Heart right ventricle (tissue), 16 donors: ENCODE measurements around the gene MMP21. TPM values are rescaled to one million over a fixed set of nuclear protein-coding genes. Genes with fewer than 3 reads are reported as not detected.

Experiments
- ATAC-seq, 8 donors: fragments of 200-7000 bp; cut with Tn5 transposase; one replicate each; pipeline ENCODE4 v1.9.1; 2020; ENCODE audit warnings: mild to moderate bottlenecking in 8 of 8, moderate library complexity in 8 of 8, moderate number of reproducible peaks in 1 of 8
- DNase-seq, 2 donors: peaks; one replicate each; pipeline ENCODE4 v3.0.0-alpha.2; 2020
- H3K27ac ChIP-seq, 10 donors: fragments of 200-600 bp; sonication (generic) in 2 of 10; one replicate each; pipeline versions ENCODE4 v1.5.0 to v1.8.0; 2020 to 2022; ENCODE audit warnings: mild to moderate bottlenecking in 3 of 10
- H3K27me3 ChIP-seq, 7 donors: fragments of 200-600 bp; one replicate each; pipeline ENCODE4 v1.8.0; 2021 to 2022; ENCODE audit warnings: mild to moderate bottlenecking in 2 of 7
- H3K36me3 ChIP-seq, 9 donors: fragments of 200-600 bp; sonication (generic) in 1 of 9; one replicate each; pipeline versions ENCODE4 v1.5.0 to v1.8.0; 2020 to 2022; ENCODE audit warnings: mild to moderate bottlenecking in 2 of 9
- H3K4me1 ChIP-seq, 9 donors: fragments of 200-600 bp; sonication (generic) in 1 of 9; one replicate each; pipeline versions ENCODE4 v1.5.0 to v1.8.0; 2020 to 2022; ENCODE audit warnings: mild to moderate bottlenecking in 4 of 9
- H3K4me3 ChIP-seq, 10 donors: fragments of 200-600 bp; sonication (generic) in 2 of 10; one replicate each; pipeline versions ENCODE4 v1.5.0 to v1.8.0; 2020 to 2022; ENCODE audit warnings: mild to moderate bottlenecking in 7 of 10, moderate library complexity in 2 of 10
- H3K9me3 ChIP-seq, 11 donors: fragments of 200-600 bp in 10 of 11; sonication (generic) in 2 of 11; one replicate each; pipeline versions ENCODE4 v1.5.0 to v1.8.0; 2013 to 2022; ENCODE audit warnings: mild to moderate bottlenecking in 2 of 11, control low read depth in 1 of 11, moderate library complexity in 1 of 11
- WGBS, 2 donors: extraction: QIAGEN DNeasy Blood & Tissue Kit; methylation state at CpG; one replicate each; pipeline ENCODE4 v1.1.7; 2013; ENCODE audit warnings: inconsistent platforms in 1 of 2; 5-methylcytosine and 5-hydroxymethylcytosine counted together
- intact Hi-C, 10 donors: fragments of 100-400 bp; cut with DNase I; formaldehyde crosslinking; loops; one replicate each; pipeline versions ENCODE4 v1.11.1 to v1.14.2; 2022
- polyA plus RNA-seq, 2 donors: library from polyadenylated mRNA; stranded (reverse); fragments of 200-250 nt; gene quantifications; one replicate each; pipeline ENCODE4 v1.2.3, GENCODE V29; 2013
- total RNA-seq, 10 donors: library from RNA; stranded (reverse); fragmentation: NEBNext Ultra II Directional in 3 of 10; extraction: Animal tissue kit (Norgen Biotek cat#: 25700) in 3 of 10; gene quantifications; one replicate each; pipeline versions ENCODE4 v1.2.1 to v1.2.4, GENCODE V29; 2021 to 2023
- TF ChIP-seq, protein P1 (sequence below), 9 donors: fragments of 200-600 bp; sonication (generic) in 2 of 9; IDR thresholded peaks; one replicate each; pipeline versions ENCODE4 v1.5.0 to v1.8.0; 2021 to 2022; ENCODE audit warnings: antibody characterized with exemption in 9 of 9, mild to moderate bottlenecking in 5 of 9, moderate library complexity in 1 of 9
- donor health status: Arrhythmogenic right ventricular cardiomyopathy.
- donor health status: ischemic (EF 13 %, LVEDD 7.1; RV severe dilation, severe dysfunction).
- donor health status: healthy with polysubstance abuse.
- donor health status: DM: no; HTN: yes; CAD: no.
- donor health status: DM: no; HTN: no; CAD: no.
- donor health status: ischemic (EF 25% LVEDD 6.9; RV normal size, moderate dysfunction).
- donor health status: ischemic (EF 25% LVEDD 5.7; RV mildly dilated, moderate dysfunction).
- donor health status: healthy.
- donor health status: DM: yes; HTN: yes; CAD: no.
- donor health status: Ischemic cardiomyopathy.
- donor health status: ischemic (EF 35%, LVEDD 5.7; RV mildly dilated, moderate dysfunction).
- donor health status: nonischemic (EF 11% LVEDD 7.7; RV severe dilation, severe dysfunction).
- donor health status: DM: yes; HTN: yes; CAD: no.
- donor health status: PGD.
- donor health status: ischemic (EF 29% LVEDD 5.4; RV normal size, mild dysfunction).
- donor health status: nonischemic (EF 23%, LVEDD 6.1; RV moderate dilation, normal function).

Gene MMP21
- total and polyA plus RNA-seq, 12 donors, result 0.06 to 0.22 (median 0.15) TPM; not detected in 7

DNA sequence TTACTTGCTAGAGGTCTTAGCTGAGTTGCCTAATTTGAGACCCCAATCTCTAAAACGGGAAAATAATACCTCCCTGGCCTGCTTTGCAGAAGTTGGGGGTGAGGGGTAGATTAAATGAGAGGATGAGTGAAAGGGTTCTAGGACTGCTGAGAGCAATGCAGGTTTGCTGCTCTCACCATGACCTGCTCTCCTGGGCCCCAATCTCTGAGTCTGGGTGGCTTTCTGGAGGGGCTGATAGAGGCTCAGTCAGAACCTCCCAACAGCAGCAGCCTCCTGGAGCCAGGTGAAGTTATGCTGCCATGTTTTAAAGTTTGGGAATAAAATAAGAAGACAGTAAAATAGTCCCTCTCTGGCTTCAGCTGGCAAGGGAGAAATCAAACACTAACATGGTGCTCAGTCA, 40.1 kb upstream of the MMP21 start:
- Histone ChIP-seq H3K4me3 (no peak overlapping the region), H3K9me3 (no peaks in the 10 kb centered on the region), H3K4me1 (peaks cover 0 to 4% (median 0%) of the 10 kb centered on the region in 9 donors), H3K27ac (no peak overlapping the region), H3K27me3 (no peaks in the 10 kb centered on the region), H3K36me3 (peaks cover 0 to 62% (median 26%) of the 10 kb centered on the region in 9 donors)
- ATAC-seq, result no peak
- no peak for DNase-seq
- intact Hi-C loops, result no loop called here
- TF ChIP-seq, protein P1, sequence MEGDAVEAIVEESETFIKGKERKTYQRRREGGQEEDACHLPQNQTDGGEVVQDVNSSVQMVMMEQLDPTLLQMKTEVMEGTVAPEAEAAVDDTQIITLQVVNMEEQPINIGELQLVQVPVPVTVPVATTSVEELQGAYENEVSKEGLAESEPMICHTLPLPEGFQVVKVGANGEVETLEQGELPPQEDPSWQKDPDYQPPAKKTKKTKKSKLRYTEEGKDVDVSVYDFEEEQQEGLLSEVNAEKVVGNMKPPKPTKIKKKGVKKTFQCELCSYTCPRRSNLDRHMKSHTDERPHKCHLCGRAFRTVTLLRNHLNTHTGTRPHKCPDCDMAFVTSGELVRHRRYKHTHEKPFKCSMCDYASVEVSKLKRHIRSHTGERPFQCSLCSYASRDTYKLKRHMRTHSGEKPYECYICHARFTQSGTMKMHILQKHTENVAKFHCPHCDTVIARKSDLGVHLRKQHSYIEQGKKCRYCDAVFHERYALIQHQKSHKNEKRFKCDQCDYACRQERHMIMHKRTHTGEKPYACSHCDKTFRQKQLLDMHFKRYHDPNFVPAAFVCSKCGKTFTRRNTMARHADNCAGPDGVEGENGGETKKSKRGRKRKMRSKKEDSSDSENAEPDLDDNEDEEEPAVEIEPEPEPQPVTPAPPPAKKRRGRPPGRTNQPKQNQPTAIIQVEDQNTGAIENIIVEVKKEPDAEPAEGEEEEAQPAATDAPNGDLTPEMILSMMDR (IDR thresholded peaks at IDR 0.05), result no peak
- 0% methylated on average over 1 of the region's 1 CpG for WGBS, 2 donors

DNA sequence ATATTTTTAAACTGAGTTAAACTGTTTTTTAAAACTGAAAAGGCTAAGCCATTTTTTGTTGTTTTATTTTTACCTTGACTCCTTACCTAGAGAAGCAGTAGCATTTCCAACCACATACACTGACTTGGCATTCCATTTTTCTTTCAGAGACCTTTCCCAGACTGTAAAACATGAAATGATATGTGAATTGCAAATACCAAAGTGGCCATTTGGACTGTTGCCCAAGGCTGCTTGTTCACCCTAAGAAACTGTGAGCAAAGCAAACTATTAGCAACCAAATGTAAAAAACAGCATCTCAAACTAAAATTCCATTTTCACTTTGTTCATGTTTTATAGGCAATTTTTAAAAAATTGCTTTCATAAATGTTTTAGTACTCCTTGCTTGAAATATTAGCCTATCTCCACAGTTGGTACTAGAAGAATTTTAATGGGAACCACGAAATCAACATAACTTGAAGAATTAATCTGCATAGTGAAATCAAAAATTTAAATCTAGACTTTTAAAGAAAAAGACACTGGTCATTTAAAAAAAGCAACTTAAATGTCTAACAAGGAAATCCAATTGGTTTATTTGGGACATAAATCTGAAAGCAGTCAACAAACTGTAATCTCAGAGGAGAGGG, 36.6 kb upstream of the MMP21 start:
- TF ChIP-seq, protein P1 (IDR thresholded peaks at IDR 0.05), result no peak
- H3K36me3 ChIP-seq, result peaks cover 0 to 92% (median 32%) of the 10 kb centered on the region in 9 donors
- no peak for DNase-seq
- H3K4me1 ChIP-seq, result no peaks in the 10 kb centered on the region
- no peak overlapping the region for H3K27ac ChIP-seq
- 93 to 99% methylated on average over 1 of the region's 1 CpG for WGBS, 2 donors
- H3K9me3 ChIP-seq, result no peaks in the 10 kb centered on the region
- intact Hi-C loops, result no loop called here
- no peak for ATAC-seq
- H3K4me3 ChIP-seq, result no peak overlapping the region
- no peaks in the 10 kb centered on the region for H3K27me3 ChIP-seq

DNA sequence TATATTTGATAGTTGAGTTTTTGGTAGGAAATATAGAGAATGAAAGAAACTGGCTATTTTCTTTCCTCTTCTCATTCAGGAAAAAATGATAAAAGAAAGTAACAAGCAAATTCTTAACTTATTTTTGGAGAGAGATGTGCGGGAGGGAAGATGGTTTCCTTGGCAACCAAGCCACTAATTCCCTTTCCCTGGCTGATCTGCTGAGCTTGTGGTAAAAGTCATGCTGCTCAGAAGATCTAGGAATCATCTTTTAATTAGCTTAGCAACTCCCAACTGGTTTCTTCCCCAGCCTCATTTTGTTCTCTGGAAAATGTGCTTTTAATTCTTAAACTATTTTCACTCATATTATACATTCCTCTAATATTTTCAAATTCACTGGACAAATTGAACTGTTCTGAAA, 35.6 kb upstream of the MMP21 start:
- intact Hi-C loops, result no loop called here
- TF ChIP-seq, protein P1 (IDR thresholded peaks at IDR 0.05), result no peak
- Histone ChIP-seq H3K27ac (no peak overlapping the region), H3K9me3 (no peaks in the 10 kb centered on the region), H3K36me3 (peaks cover 0 to 100% (median 35%) of the 10 kb centered on the region in 9 donors), H3K4me1 (peaks cover 0 to 8% (median 0%) of the 10 kb centered on the region in 9 donors), H3K27me3 (no peaks in the 10 kb centered on the region), H3K4me3 (no peak overlapping the region)
- ATAC-seq (no peak), DNase-seq (no peak)
- 86 to 89% methylated on average over 1 of the region's 1 CpG for WGBS, 2 donors

DNA sequence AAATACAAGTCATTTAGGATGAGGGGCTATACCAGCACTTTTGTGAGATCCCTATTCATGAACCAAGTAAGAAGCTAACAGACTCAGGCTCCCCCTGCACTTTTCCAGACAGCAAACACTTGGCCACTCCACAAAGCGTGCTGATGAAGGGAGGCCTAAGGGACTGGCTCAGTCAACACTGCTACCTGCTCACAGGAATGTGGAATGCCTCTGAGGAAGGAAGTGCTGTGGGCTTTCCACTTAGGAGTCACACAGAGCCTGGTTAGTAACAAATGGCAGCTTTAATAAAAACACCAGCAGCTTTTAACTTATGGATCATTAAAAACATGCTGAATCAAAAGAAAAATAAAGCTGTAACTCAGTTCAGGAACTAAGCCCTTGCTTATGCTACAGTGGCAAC, 32.4 kb upstream of the MMP21 start:
- ATAC-seq (no peak), DNase-seq (no peak)
- H3K4me3 ChIP-seq, result no peak overlapping the region
- no peaks in the 10 kb centered on the region for H3K27me3 ChIP-seq
- H3K9me3 ChIP-seq, result no peaks in the 10 kb centered on the region
- peaks cover 0 to 100% (median 28%) of the 10 kb centered on the region in 9 donors for H3K36me3 ChIP-seq
- peaks cover 0 to 9% (median 0%) of the 10 kb centered on the region in 9 donors for H3K4me1 ChIP-seq
- intact Hi-C loops, result no loop called here
- WGBS, 2 donors, result 91 to 95% methylated on average over 1 of the region's 1 CpG
- H3K27ac ChIP-seq, result no peak overlapping the region
- TF ChIP-seq, protein P1 (IDR thresholded peaks at IDR 0.05), result no peak
